Loucy (cell line): ENCODE data around the gene IGF2BP3.

Experiments
- EZH2phosphoT487 ChIP-seq: fragments of 200-600 bp; IDR thresholded peaks from 2 replicates; pipeline ENCODE4 v1.6.1; 2018; ENCODE audit warnings: antibody characterized with exemption, mild to moderate bottlenecking, moderate library complexity, borderline replicate concordance
- TF ChIP-seq, protein P1 (sequence below): fragments of 200-600 bp; sonication (generic); conservative IDR thresholded peaks from 2 replicates; pipeline ENCODE4 v1.5.1; 2014; ENCODE audit warnings: mild to moderate bottlenecking, antibody characterized with exemption, low read length

DNA sequence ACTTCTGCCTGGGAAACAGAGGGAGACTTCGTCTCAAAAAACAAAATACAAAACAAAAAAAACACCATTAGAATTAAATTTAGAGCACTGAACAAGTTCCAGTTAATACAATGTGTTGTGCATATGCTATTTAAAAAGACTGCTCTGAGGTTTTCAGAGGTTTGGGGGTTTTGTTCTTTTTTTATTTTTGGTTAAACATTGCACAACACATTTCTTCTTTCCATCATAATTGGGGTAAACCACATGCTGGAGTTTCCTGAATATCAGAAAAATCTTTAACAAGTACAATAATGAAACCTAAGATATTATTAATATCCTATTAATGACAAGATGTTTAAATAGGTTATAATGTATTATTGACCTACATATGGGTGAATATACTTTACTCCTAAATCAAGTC is 26.3 kb downstream of the IGF2BP3 start:
- TF ChIP-seq, protein P1, sequence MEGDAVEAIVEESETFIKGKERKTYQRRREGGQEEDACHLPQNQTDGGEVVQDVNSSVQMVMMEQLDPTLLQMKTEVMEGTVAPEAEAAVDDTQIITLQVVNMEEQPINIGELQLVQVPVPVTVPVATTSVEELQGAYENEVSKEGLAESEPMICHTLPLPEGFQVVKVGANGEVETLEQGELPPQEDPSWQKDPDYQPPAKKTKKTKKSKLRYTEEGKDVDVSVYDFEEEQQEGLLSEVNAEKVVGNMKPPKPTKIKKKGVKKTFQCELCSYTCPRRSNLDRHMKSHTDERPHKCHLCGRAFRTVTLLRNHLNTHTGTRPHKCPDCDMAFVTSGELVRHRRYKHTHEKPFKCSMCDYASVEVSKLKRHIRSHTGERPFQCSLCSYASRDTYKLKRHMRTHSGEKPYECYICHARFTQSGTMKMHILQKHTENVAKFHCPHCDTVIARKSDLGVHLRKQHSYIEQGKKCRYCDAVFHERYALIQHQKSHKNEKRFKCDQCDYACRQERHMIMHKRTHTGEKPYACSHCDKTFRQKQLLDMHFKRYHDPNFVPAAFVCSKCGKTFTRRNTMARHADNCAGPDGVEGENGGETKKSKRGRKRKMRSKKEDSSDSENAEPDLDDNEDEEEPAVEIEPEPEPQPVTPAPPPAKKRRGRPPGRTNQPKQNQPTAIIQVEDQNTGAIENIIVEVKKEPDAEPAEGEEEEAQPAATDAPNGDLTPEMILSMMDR: no peak
- TF ChIP-seq EZH2phosphoT487: no peak
